Activated CD8-positive, alpha-beta T cell treated with anti-CD3 and anti-CD28 coated beads, Interleukin-2, amount 10 ng/mL, durations not matched to agents 7 days and 5 days (primary cell): ENCODE data around the gene RC3H2. TPM values are rescaled to one million over a fixed set of nuclear protein-coding genes. Genes with fewer than 3 reads are reported as not detected.
"Not testable (repeated sequence)": the region's sequence is repeated elsewhere in the genome, so short reads cannot be mapped to it uniquely, and the experiment has no call there.

Source experiments
- ATAC-seq: fragments of 150-1000 bp; cut with Tn5 transposase; one replicate; pipeline ENCODE4 v1.10.0; 2021; ENCODE audit warnings: moderate library complexity
- CTCF ChIA-PET: fragments of 350-600 bp; sonication (Branson Sonifier 250); formaldehyde crosslinking; loops from one replicate; lab custom pipeline; 2021; ENCODE audit warnings: antibody characterized with exemption; lab: Charles Lee
- POLR2A ChIA-PET: fragments of 350-600 bp; sonication (Branson Sonifier 250); formaldehyde crosslinking; loops from one replicate; lab custom pipeline; 2021; ENCODE audit warnings: antibody characterized with exemption; lab: Charles Lee
- DNase-seq: peaks from one replicate; pipeline ENCODE4 v3.0.0-alpha.2; 2020
- H3K27ac Mint-ChIP-seq: one replicate; pipeline ENCODE4 v1.8.0; 2021; ENCODE audit warnings: mild to moderate bottlenecking, mixed read lengths
- H3K27me3 Mint-ChIP-seq: one replicate; pipeline ENCODE4 v1.8.0; 2021; ENCODE audit warnings: low read depth, mixed read lengths
- H3K36me3 Mint-ChIP-seq: one replicate; pipeline ENCODE4 v1.8.0; 2021; ENCODE audit warnings: low read depth, mixed read lengths
- H3K4me1 Mint-ChIP-seq: one replicate; pipeline ENCODE4 v1.8.0; 2021; ENCODE audit warnings: low read depth, mixed read lengths
- H3K4me3 Mint-ChIP-seq: one replicate; pipeline ENCODE4 v1.8.0; 2021; ENCODE audit warnings: mild to moderate bottlenecking, mixed read lengths
- H3K9me3 Mint-ChIP-seq: one replicate; pipeline ENCODE4 v1.8.0; 2022; ENCODE audit warnings: mixed read lengths; ENCODE audit not compliant: insufficient read depth
- total RNA-seq, 2 experiments: library from RNA; stranded (reverse); gene quantifications; one replicate each; pipeline ENCODE4 v1.2.3, GENCODE V29; 2021

RC3H2 gene
- total RNA-seq, 2 experiments from 2014 or later = 40.3 to 43.6 TPM

- no peaks in the 10 kb centered on the region for H3K27me3 Mint-ChIP-seq
- POLR2A ChIA-PET = interaction anchor here (0.6 kb wide), 1 partner anchor 51 kb away, joined by 3 read pairs; no protein-coding TSS in a partner anchor
Observed at GRCh38 chr9:122841501-122841900, 63.7 kb downstream of the RC3H2 start.

GRCh38 chr9:122838441-122838840 is 66.7 kb downstream of the RC3H2 start:
- H3K4me3 Mint-ChIP-seq, H3K27me3 Mint-ChIP-seq, ATAC-seq, H3K36me3 Mint-ChIP-seq, H3K27ac Mint-ChIP-seq, DNase-seq, H3K9me3 Mint-ChIP-seq, CTCF ChIA-PET: not testable (repeated sequence)
- H3K4me1 Mint-ChIP-seq = peaks cover 14% of the 10 kb centered on the region
- POLR2A ChIA-PET = interaction anchor here (2.2 kb wide), 1 partner anchor 10 kb away, joined by 7 read pairs; the partner anchor contains the start of gene PDCL

More at GRCh38 chr9:122841501-122841900, 63.7 kb downstream of the RC3H2 start:
- Mint-ChIP-seq H3K4me1 (peaks cover 21% of the 10 kb centered on the region), H3K27ac (no peak overlapping the region), H3K4me3 (no peak overlapping the region), H3K9me3 (no peaks in the 10 kb centered on the region), H3K36me3 (peaks cover 23% of the 10 kb centered on the region)
- CTCF ChIA-PET = no interaction called here
- DNase-seq = no peak
- no peak for ATAC-seq

GRCh38 chr9:122837266-122837850 is 67.8 kb downstream of the RC3H2 start:
- POLR2A ChIA-PET = interaction anchor here (2.2 kb wide), 1 partner anchor 9 kb away, joined by 7 read pairs; the partner anchor contains the start of gene PDCL
- CTCF ChIA-PET = no interaction called here
- DNase-seq (no peak), ATAC-seq (no peak)
- peaks cover 18% of the 10 kb centered on the region for H3K4me1 Mint-ChIP-seq
- H3K9me3 Mint-ChIP-seq = no peaks in the 10 kb centered on the region
- no peaks in the 10 kb centered on the region for H3K36me3 Mint-ChIP-seq
- H3K27me3 Mint-ChIP-seq = no peaks in the 10 kb centered on the region
- H3K4me3 Mint-ChIP-seq = no peak overlapping the region
- H3K27ac Mint-ChIP-seq = no peak overlapping the region

GRCh38 chr9:122835313-122835731 is 69.8 kb downstream of the RC3H2 start:
- H3K4me3 Mint-ChIP-seq = peak overlapping the region; percentile 59
- ATAC-seq = peak; percentile 85
- no peaks in the 10 kb centered on the region for H3K36me3 Mint-ChIP-seq
- CTCF ChIA-PET = interaction anchor here (0.6 to 2.5 kb wide), 27 partner anchors 9 to 514 kb away, joined by 3 to 21 read pairs (median 5); partner anchors contain the start of genes RC3H2, ZBTB26 and ZBTB6
- H3K4me1 Mint-ChIP-seq = peaks cover 21% of the 10 kb centered on the region
- DNase-seq = peak; percentile 62
- peak overlapping the region; percentile 91 for H3K27ac Mint-ChIP-seq
- H3K9me3 Mint-ChIP-seq = no peaks in the 10 kb centered on the region
- no peaks in the 10 kb centered on the region for H3K27me3 Mint-ChIP-seq
- POLR2A ChIA-PET = interaction anchor here (0.8 to 1.4 kb wide), 6 partner anchors 9 to 126 kb away, joined by 3 to 11 read pairs (median 4); partner anchors contain the start of genes RC3H2 and ZBTB6

GRCh38 chr9:122832194-122832593 is 73.0 kb downstream of the RC3H2 start:
- ATAC-seq (no peak), DNase-seq (no peak)
- POLR2A ChIA-PET = no interaction called here
- no peak overlapping the region for H3K4me3 Mint-ChIP-seq
- no peak overlapping the region for H3K27ac Mint-ChIP-seq
- peaks cover 4% of the 10 kb centered on the region for H3K36me3 Mint-ChIP-seq
- H3K4me1 Mint-ChIP-seq = peaks cover 30% of the 10 kb centered on the region
- CTCF ChIA-PET = interaction anchor here (0.6 to 0.7 kb wide), 2 partner anchors 12 to 706 kb away, joined by 3 read pairs; no protein-coding TSS in a partner anchor
- no peaks in the 10 kb centered on the region for H3K9me3 Mint-ChIP-seq
- H3K27me3 Mint-ChIP-seq = no peaks in the 10 kb centered on the region

GRCh38 chr9:122828965-122829284 is 76.2 kb downstream of the RC3H2 start:
- not testable (repeated sequence) for H3K9me3 Mint-ChIP-seq, DNase-seq, H3K27me3 Mint-ChIP-seq, ATAC-seq
- Mint-ChIP-seq H3K36me3 (peaks cover 26% of the 10 kb centered on the region), H3K27ac (peak overlapping the region; percentile 93), H3K4me1 (peaks cover 34% of the 10 kb centered on the region), H3K4me3 (peak overlapping the region; percentile 99)
- POLR2A ChIA-PET = interaction anchor here (0.7 to 1.5 kb wide), 10 partner anchors 9 to 113 kb away, joined by 3 to 12 read pairs (median 4); partner anchors contain the start of gene RABGAP1
- CTCF ChIA-PET = interaction anchor here (1.0 to 1.4 kb wide), 4 partner anchors 9 to 160 kb away, joined by 3 to 5 read pairs (median 4); no protein-coding TSS in a partner anchor

- no peak for DNase-seq
- peak overlapping the region; percentile 99 for H3K4me3 Mint-ChIP-seq
- peaks cover 37% of the 10 kb centered on the region for H3K4me1 Mint-ChIP-seq
Observed at GRCh38 chr9:122827761-122828093, 77.4 kb downstream of the RC3H2 start.

GRCh38 chr9:122822938-122823337 is 82.2 kb downstream of the RC3H2 start:
- DNase-seq = no peak
- Mint-ChIP-seq H3K4me3 (no peak overlapping the region), H3K27me3 (no peaks in the 10 kb centered on the region), H3K36me3 (peaks cover 54% of the 10 kb centered on the region), H3K27ac (peak overlapping the region; percentile 50), H3K4me1 (peaks cover 36% of the 10 kb centered on the region), H3K9me3 (no peaks in the 10 kb centered on the region)
- CTCF ChIA-PET = interaction anchor here (1.9 kb wide), 1 partner anchor 12 kb away, joined by 8 read pairs; no protein-coding TSS in a partner anchor
- POLR2A ChIA-PET = no interaction called here
- no peak for ATAC-seq

More at GRCh38 chr9:122827761-122828093, 77.4 kb downstream of the RC3H2 start:
- ChIA-PET POLR2A (interaction anchor here (0.7 to 1.5 kb wide), 11 partner anchors 9 to 114 kb away, joined by 3 to 12 read pairs (median 4); partner anchors contain the start of gene RABGAP1), CTCF (interaction anchor here (1.1 to 1.4 kb wide), 6 partner anchors 8 to 522 kb away, joined by 3 to 5 read pairs (median 4); no protein-coding TSS in a partner anchor)
- Mint-ChIP-seq H3K27me3 (no peaks in the 10 kb centered on the region), H3K36me3 (peaks cover 30% of the 10 kb centered on the region), H3K9me3 (no peaks in the 10 kb centered on the region), H3K27ac (peak overlapping the region; percentile 93)
- ATAC-seq = no peak

GRCh38 chr9:122822056-122822455 is 83.1 kb downstream of the RC3H2 start:
- peaks cover 34% of the 10 kb centered on the region for H3K4me1 Mint-ChIP-seq
- H3K9me3 Mint-ChIP-seq = no peaks in the 10 kb centered on the region
- DNase-seq (no peak), ATAC-seq (no peak)
- no peaks in the 10 kb centered on the region for H3K27me3 Mint-ChIP-seq
- H3K4me3 Mint-ChIP-seq = no peak overlapping the region
- ChIA-PET POLR2A (no interaction called here), CTCF (no interaction called here)
- H3K27ac Mint-ChIP-seq = no peak overlapping the region
- peaks cover 52% of the 10 kb centered on the region for H3K36me3 Mint-ChIP-seq

- POLR2A ChIA-PET = no interaction called here
- Mint-ChIP-seq H3K27me3 (no peaks in the 10 kb centered on the region), H3K9me3 (no peaks in the 10 kb centered on the region), H3K4me1 (peaks cover 33% of the 10 kb centered on the region), H3K27ac (no peak overlapping the region), H3K4me3 (no peak overlapping the region), H3K36me3 (peaks cover 53% of the 10 kb centered on the region)
- CTCF ChIA-PET = no interaction called here
- DNase-seq (no peak), ATAC-seq (no peak)
Observed at GRCh38 chr9:122821278-122821943, 83.7 kb downstream of the RC3H2 start.

GRCh38 chr9:122820490-122820845 is 84.7 kb downstream of the RC3H2 start:
- peaks cover 38% of the 10 kb centered on the region for H3K4me1 Mint-ChIP-seq
- H3K9me3 Mint-ChIP-seq = no peaks in the 10 kb centered on the region

More at GRCh38 chr9:122820490-122820845, 84.7 kb downstream of the RC3H2 start:
- DNase-seq (no peak), ATAC-seq (no peak)
- H3K36me3 Mint-ChIP-seq = peaks cover 54% of the 10 kb centered on the region
- H3K27ac Mint-ChIP-seq = no peak overlapping the region
- no peaks in the 10 kb centered on the region for H3K27me3 Mint-ChIP-seq
- no peak overlapping the region for H3K4me3 Mint-ChIP-seq
- CTCF ChIA-PET = interaction anchor here (1.3 to 2.1 kb wide), 3 partner anchors 8 to 355 kb away, joined by 3 to 6 read pairs (median 5); partner anchors contain the start of gene PDCL
- POLR2A ChIA-PET = interaction anchor here (0.6 to 0.9 kb wide), 2 partner anchors 8 to 121 kb away, joined by 3 read pairs; partner anchors contain the start of gene PDCL
